Smooth muscle cell (in vitro differentiated cells): ENCODE data around the gene COBLL1. TPM values are rescaled to one million over a fixed set of nuclear protein-coding genes. Genes with fewer than 3 reads are reported as not detected.

Experiments used
- DNase-seq: peaks from one replicate; lab custom pipeline; 2025; ENCODE audit not compliant: unreplicated experiment; lab: John Stamatoyannopoulos, UW
- H2AFZ ChIP-seq: fragments of 200-600 bp; sonication (generic); 2 replicates; pipeline ENCODE4 v1.6.0; 2016; ENCODE audit warnings: antibody characterized with exemption, low read depth, mild to moderate bottlenecking
- H3F3A ChIP-seq: fragments of 200-600 bp; sonication (generic); 2 replicates; pipeline ENCODE4 v1.6.0; 2017; ENCODE audit warnings: antibody characterized with exemption, low read depth
- H3K27ac ChIP-seq: fragments of 200-600 bp; sonication (generic); 2 replicates; pipeline ENCODE4 v1.5.1; 2016; ENCODE audit warnings: low read depth, mild to moderate bottlenecking
- H3K27me3 ChIP-seq: fragments of 200-600 bp; sonication (generic); 2 replicates; pipeline ENCODE4 v1.6.1; 2016; ENCODE audit warnings: low read depth, mild to moderate bottlenecking
- H3K36me3 ChIP-seq: fragments of 200-600 bp; sonication (generic); 2 replicates; pipeline ENCODE4 v1.5.1; 2016; ENCODE audit warnings: low read depth
- H3K4me1 ChIP-seq: fragments of 200-600 bp; sonication (generic); 2 replicates; pipeline ENCODE4 v1.5.1; 2016; ENCODE audit warnings: low read depth
- H3K4me2 ChIP-seq: fragments of 200-600 bp; sonication (generic); 2 replicates; pipeline ENCODE4 v1.6.0; 2016; ENCODE audit warnings: mild to moderate bottlenecking
- H3K4me3 ChIP-seq: fragments of 200-600 bp; sonication (generic); 2 replicates; pipeline ENCODE4 v1.5.1; 2016; ENCODE audit warnings: mild to moderate bottlenecking
- H3K79me2 ChIP-seq: fragments of 200-600 bp; sonication (generic); 2 replicates; pipeline ENCODE4 v1.6.0; 2016; ENCODE audit warnings: low read depth, mild to moderate bottlenecking
- H3K9ac ChIP-seq: fragments of 200-600 bp; sonication (generic); 2 replicates; pipeline ENCODE4 v1.6.0; 2016; ENCODE audit warnings: low read depth
- H3K9me3 ChIP-seq: fragments of 200-600 bp; sonication (generic); replicated peaks from 2 replicates; pipeline ENCODE4 v1.5.1; 2016; ENCODE audit warnings: low read depth
- H4K20me1 ChIP-seq: fragments of 200-600 bp; sonication (generic); 2 replicates; pipeline ENCODE4 v1.6.0; 2016; ENCODE audit warnings: low read depth
- WGBS: methylation state at CpG from one replicate; pipeline ENCODE4 v1.1.7; 2016; ENCODE audit warnings: low lambda C conversion rate; 5-methylcytosine and 5-hydroxymethylcytosine counted together
- polyA plus RNA-seq: library from polyadenylated mRNA; unstranded; fragments of >200 nt; fragmentation: Nextera tagmentation; extraction: Ambion mirVana; gene quantifications from 2 replicates; pipeline ENCODE4 v1.2.1, GENCODE V29; 2016
- total RNA-seq: library from RNA; depleted of rRNA; stranded (reverse); fragments of >200 nt; gene quantifications from 2 replicates; pipeline ENCODE4 v1.2.3, GENCODE V29; 2014
- TF ChIP-seq, protein P1 (sequence below): fragments of 200-600 bp; sonication (generic); IDR thresholded peaks from 2 replicates; pipeline ENCODE4 v1.5.1; 2017; ENCODE audit warnings: borderline replicate concordance, mild to moderate bottlenecking, antibody characterized with exemption; ENCODE audit not compliant: insufficient read depth, poor library complexity, severe bottlenecking

Gene COBLL1
- total and polyA plus RNA-seq, 2 experiments from 2014 or later = 5.2 to 17.4 TPM

DNA sequence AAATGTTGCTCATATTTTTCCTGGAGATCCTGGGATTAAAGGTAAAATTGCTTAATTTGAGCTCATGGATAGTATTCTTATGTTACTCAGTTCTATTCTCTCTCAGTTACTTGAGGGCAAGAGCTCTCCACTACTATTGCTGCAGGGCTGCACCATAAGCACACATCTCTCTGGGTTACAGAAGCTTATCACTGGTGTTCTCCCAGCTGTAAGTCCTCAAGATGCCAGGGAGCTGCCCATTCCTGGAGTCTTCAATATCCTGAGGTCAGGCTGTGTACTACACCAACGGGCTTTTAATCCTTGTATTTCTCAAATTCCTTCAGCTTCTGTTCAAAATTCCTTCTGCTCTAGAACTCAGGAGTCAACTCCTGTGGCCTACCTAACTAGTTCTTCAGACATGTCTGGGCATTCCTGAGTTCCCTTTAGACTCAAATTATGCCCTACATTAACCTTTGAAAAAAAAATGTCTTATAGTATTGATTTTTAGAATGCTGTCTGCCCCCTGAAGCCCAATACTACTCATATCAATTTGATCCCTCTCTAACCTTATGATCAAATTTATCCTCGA, 17.7 kb upstream of the COBLL1 start:
- H3K4me2 ChIP-seq = no peak overlapping the region
- 78% methylated on average over 2 of the region's 2 CpGs for WGBS

DNA sequence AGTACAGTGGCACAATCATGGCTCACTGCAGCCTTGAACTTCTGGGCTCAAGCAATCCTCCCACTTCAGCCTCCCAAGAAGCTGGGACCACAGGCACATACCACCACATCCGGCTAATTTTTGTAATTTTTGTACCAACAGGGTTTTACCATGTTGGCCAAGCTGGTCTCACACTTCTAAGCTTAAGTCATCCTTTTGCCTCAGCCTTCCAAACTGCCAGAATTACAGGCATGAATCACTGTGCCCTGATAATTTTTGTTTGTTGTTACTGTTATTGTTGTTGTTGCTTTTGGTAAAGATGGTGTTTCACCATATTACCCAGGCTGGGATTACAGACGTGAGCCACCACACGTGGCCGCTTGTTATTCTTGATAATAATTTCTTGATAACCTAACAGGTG, 10.5 kb upstream of the COBLL1 start:
- Histone ChIP-seq H3K9me3 (no peaks in the 10 kb centered on the region), H3F3A (peaks cover 5% of the 10 kb centered on the region), H4K20me1 (no peaks in the 10 kb centered on the region), H3K9ac (no peak overlapping the region), H3K4me2 (no peak overlapping the region), H3K79me2 (no peaks in the 10 kb centered on the region), H3K27ac (no peak overlapping the region), H3K4me3 (no peak overlapping the region), H3K4me1 (no peaks in the 10 kb centered on the region), H3K27me3 (no peaks in the 10 kb centered on the region), H2AFZ (no peak overlapping the region), H3K36me3 (no peaks in the 10 kb centered on the region)
- 92% methylated on average over 4 of the region's 4 CpGs for WGBS
- DNase-seq = no peak
- TF ChIP-seq, protein P1, sequence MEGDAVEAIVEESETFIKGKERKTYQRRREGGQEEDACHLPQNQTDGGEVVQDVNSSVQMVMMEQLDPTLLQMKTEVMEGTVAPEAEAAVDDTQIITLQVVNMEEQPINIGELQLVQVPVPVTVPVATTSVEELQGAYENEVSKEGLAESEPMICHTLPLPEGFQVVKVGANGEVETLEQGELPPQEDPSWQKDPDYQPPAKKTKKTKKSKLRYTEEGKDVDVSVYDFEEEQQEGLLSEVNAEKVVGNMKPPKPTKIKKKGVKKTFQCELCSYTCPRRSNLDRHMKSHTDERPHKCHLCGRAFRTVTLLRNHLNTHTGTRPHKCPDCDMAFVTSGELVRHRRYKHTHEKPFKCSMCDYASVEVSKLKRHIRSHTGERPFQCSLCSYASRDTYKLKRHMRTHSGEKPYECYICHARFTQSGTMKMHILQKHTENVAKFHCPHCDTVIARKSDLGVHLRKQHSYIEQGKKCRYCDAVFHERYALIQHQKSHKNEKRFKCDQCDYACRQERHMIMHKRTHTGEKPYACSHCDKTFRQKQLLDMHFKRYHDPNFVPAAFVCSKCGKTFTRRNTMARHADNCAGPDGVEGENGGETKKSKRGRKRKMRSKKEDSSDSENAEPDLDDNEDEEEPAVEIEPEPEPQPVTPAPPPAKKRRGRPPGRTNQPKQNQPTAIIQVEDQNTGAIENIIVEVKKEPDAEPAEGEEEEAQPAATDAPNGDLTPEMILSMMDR = no peak

More for the DNA sequence above, 17.7 kb upstream of the COBLL1 start:
- Histone ChIP-seq H2AFZ (no peak overlapping the region), H3K4me1 (no peaks in the 10 kb centered on the region), H3K36me3 (no peaks in the 10 kb centered on the region), H3K27ac (no peak overlapping the region), H3F3A (no peaks in the 10 kb centered on the region), H4K20me1 (no peaks in the 10 kb centered on the region), H3K9ac (no peak overlapping the region), H3K9me3 (no peaks in the 10 kb centered on the region), H3K79me2 (no peaks in the 10 kb centered on the region), H3K4me3 (no peak overlapping the region), H3K27me3 (no peaks in the 10 kb centered on the region)
- DNase-seq = no peak
- TF ChIP-seq, protein P1 = no peak

DNA sequence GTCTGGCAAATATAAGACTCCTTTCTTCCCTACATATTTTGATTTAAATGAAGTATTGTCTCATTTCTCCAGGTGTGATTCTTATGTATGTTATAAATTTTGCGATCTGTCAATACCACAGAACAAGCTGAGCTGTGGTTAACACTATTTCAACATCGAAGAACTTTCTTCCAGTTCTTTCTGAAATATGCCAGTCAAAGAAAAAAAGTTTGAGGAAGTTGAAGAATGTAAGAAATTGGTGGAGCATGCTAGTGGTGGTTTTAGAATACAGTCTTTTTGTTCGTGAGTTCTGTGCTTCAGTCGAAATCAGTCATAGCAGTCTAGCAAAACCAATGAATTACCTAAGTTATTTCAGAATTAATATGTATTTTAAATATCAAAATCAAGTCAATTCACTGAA, 8.6 kb upstream of the COBLL1 start:
- TF ChIP-seq, protein P1 = no peak
- Histone ChIP-seq H3F3A (peaks cover 5% of the 10 kb centered on the region), H3K9me3 (no peaks in the 10 kb centered on the region), H4K20me1 (no peaks in the 10 kb centered on the region), H3K27ac (no peak overlapping the region), H3K4me1 (no peaks in the 10 kb centered on the region), H3K4me2 (no peak overlapping the region), H3K79me2 (no peaks in the 10 kb centered on the region), H3K4me3 (no peak overlapping the region), H3K36me3 (no peaks in the 10 kb centered on the region), H2AFZ (no peak overlapping the region), H3K9ac (no peak overlapping the region), H3K27me3 (no peaks in the 10 kb centered on the region)
- no peak for DNase-seq
- WGBS = 87% methylated on average over 4 of the region's 4 CpGs

DNA sequence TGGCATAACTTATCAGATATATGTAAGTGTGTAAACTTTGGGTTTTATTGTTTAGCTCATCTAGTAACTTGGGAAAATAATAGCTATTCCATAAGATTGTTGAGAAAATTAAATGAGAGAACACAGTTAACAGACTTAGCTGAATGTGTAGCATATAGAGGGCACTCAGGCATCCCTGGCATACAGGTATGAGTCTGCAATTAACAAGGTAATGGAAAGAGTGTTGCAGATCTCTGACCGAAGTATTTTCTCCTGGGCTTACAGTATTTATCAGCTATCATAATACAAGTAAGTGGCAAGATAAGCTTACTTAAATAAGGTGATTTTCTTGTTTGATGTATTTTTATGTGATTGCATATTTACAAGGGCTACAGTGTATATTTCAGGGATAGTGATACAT, 7.9 kb upstream of the COBLL1 start:
- 90% methylated on average over 1 of the region's 1 CpG for WGBS
- TF ChIP-seq, protein P1 = no peak
- H3K9me3 ChIP-seq = no peaks in the 10 kb centered on the region
- no peaks in the 10 kb centered on the region for H3K4me1 ChIP-seq
- no peaks in the 10 kb centered on the region for H3K27me3 ChIP-seq
- H2AFZ ChIP-seq = no peak overlapping the region
- no peak for DNase-seq
- no peak overlapping the region for H3K27ac ChIP-seq
- H3K79me2 ChIP-seq = no peaks in the 10 kb centered on the region
- no peaks in the 10 kb centered on the region for H3K36me3 ChIP-seq
- peaks cover 5% of the 10 kb centered on the region for H3F3A ChIP-seq
- no peak overlapping the region for H3K4me3 ChIP-seq
- no peak overlapping the region for H3K4me2 ChIP-seq
- H4K20me1 ChIP-seq = no peaks in the 10 kb centered on the region
- no peak overlapping the region for H3K9ac ChIP-seq
